ENCODE results near the gene MEIS2.

DNA sequence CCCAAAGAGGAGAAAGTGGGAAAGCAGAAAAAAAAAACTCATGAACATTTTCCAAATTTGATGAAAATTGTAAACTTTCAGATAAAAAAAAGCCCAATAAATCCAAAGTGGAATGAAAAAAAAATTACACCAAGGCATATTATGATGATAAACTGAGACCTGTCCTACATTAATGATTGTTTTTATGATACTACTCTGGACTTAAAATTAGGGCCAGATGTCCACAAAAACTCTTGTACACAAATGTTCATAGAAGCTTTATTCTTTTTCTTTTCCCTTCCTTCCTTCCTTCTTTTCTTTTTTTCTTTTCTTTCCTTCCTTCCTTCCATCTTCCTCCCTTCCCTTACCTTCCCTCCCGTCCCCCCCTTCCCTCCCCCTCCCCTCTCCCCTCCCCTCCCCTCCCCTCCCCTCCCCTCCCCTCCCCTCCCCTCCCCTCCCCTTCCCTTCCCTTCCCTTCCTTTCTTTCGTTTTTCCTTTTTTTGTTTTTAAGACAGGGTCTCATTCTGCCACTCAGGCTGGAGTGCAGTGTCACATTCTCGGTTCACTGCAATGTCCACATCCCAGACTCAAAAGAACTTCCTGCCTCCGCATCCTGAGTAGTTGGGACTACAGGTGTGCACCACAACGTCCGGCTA lies 243.9 kb downstream of the MEIS2 start:
- TF ChIP-seq, protein P1, sequence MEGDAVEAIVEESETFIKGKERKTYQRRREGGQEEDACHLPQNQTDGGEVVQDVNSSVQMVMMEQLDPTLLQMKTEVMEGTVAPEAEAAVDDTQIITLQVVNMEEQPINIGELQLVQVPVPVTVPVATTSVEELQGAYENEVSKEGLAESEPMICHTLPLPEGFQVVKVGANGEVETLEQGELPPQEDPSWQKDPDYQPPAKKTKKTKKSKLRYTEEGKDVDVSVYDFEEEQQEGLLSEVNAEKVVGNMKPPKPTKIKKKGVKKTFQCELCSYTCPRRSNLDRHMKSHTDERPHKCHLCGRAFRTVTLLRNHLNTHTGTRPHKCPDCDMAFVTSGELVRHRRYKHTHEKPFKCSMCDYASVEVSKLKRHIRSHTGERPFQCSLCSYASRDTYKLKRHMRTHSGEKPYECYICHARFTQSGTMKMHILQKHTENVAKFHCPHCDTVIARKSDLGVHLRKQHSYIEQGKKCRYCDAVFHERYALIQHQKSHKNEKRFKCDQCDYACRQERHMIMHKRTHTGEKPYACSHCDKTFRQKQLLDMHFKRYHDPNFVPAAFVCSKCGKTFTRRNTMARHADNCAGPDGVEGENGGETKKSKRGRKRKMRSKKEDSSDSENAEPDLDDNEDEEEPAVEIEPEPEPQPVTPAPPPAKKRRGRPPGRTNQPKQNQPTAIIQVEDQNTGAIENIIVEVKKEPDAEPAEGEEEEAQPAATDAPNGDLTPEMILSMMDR (IDR thresholded peaks at IDR 0.05; ENCODE audit: insufficient read depth, low read length) = no peak
- TF ChIP-seq, protein P2, sequence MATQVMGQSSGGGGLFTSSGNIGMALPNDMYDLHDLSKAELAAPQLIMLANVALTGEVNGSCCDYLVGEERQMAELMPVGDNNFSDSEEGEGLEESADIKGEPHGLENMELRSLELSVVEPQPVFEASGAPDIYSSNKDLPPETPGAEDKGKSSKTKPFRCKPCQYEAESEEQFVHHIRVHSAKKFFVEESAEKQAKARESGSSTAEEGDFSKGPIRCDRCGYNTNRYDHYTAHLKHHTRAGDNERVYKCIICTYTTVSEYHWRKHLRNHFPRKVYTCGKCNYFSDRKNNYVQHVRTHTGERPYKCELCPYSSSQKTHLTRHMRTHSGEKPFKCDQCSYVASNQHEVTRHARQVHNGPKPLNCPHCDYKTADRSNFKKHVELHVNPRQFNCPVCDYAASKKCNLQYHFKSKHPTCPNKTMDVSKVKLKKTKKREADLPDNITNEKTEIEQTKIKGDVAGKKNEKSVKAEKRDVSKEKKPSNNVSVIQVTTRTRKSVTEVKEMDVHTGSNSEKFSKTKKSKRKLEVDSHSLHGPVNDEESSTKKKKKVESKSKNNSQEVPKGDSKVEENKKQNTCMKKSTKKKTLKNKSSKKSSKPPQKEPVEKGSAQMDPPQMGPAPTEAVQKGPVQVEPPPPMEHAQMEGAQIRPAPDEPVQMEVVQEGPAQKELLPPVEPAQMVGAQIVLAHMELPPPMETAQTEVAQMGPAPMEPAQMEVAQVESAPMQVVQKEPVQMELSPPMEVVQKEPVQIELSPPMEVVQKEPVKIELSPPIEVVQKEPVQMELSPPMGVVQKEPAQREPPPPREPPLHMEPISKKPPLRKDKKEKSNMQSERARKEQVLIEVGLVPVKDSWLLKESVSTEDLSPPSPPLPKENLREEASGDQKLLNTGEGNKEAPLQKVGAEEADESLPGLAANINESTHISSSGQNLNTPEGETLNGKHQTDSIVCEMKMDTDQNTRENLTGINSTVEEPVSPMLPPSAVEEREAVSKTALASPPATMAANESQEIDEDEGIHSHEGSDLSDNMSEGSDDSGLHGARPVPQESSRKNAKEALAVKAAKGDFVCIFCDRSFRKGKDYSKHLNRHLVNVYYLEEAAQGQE (IDR thresholded peaks at IDR 0.05; ENCODE audit: insufficient replicate concordance, low read depth) = no peak
